ENCODE data around the gene HAUS3. TPM values are rescaled to one million over a fixed set of nuclear protein-coding genes. Genes with fewer than 3 reads are reported as not detected.

The HAUS3 gene
- total and polyA plus RNA-seq, 2 experiments from 2014 or later, result 21.4 to 36.0 TPM

DNA sequence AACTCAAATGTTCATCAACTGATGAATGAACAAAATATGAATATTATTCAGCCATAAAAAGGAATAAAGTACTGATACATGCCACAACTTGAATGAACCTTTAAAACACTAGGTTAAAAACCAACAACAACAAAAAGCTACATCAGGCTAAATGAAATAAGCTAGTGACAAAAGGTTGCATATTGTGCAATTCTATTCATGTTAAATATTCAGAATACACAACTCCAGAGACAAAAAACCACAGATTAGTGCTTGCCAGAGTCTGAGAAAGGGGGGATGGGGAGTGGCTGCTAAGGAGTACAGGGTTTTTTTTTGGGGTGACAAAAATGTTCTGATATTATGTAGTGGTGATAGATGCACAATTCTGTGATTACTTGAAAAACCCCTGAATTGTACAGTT, 58.5 kb downstream of the HAUS3 start (continued):
- TF ChIP-seq, protein P1, sequence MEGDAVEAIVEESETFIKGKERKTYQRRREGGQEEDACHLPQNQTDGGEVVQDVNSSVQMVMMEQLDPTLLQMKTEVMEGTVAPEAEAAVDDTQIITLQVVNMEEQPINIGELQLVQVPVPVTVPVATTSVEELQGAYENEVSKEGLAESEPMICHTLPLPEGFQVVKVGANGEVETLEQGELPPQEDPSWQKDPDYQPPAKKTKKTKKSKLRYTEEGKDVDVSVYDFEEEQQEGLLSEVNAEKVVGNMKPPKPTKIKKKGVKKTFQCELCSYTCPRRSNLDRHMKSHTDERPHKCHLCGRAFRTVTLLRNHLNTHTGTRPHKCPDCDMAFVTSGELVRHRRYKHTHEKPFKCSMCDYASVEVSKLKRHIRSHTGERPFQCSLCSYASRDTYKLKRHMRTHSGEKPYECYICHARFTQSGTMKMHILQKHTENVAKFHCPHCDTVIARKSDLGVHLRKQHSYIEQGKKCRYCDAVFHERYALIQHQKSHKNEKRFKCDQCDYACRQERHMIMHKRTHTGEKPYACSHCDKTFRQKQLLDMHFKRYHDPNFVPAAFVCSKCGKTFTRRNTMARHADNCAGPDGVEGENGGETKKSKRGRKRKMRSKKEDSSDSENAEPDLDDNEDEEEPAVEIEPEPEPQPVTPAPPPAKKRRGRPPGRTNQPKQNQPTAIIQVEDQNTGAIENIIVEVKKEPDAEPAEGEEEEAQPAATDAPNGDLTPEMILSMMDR (conservative IDR thresholded peaks at IDR 0.05; ENCODE audit: low read depth in 2 of 2), result no peak
- TF ChIP-seq, protein P2, sequence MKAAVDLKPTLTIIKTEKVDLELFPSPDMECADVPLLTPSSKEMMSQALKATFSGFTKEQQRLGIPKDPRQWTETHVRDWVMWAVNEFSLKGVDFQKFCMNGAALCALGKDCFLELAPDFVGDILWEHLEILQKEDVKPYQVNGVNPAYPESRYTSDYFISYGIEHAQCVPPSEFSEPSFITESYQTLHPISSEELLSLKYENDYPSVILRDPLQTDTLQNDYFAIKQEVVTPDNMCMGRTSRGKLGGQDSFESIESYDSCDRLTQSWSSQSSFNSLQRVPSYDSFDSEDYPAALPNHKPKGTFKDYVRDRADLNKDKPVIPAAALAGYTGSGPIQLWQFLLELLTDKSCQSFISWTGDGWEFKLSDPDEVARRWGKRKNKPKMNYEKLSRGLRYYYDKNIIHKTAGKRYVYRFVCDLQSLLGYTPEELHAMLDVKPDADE (IDR thresholded peaks at IDR 0.05), result no peak
- TF ChIP-seq ZNF114 (CRISPR knock-in tag; IDR thresholded peaks at IDR 0.05), result no peak
- no peak for TF ChIP-seq POLR2AphosphoS5 (IDR thresholded peaks at IDR 0.05; ENCODE audit: low read depth)
- TF ChIP-seq JUNB (IDR thresholded peaks at IDR 0.05; ENCODE audit: unreplicated experiment), result no peak
- TF ChIP-seq EZH2phosphoT487 (IDR thresholded peaks at IDR 0.05; ENCODE audit: unreplicated experiment), result no peak
- no peak for TF ChIP-seq NANOG (IDR thresholded peaks at IDR 0.05; ENCODE audit: borderline replicate concordance)

DNA sequence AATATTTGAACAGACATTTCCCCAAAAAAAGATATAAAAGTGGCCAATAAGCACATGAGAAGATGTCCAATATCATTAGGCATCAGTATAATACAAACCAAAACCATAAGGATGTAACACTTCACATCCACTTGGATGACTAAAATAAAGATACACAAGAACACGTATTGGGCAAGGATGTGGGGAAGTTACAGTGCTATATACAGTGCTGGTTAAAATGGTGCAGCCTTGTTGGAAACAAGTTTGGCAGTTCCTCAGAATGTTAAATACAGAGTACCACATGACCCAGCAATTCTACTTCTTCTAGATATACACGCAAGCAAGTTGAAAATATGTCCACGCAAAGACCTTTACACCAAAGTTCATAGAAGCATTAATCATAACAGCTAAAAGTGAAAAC, 58.9 kb downstream of the HAUS3 start:
- Mint-ChIP-seq H3K27me3 (ENCODE audit: insufficient read depth, low read depth, poor library complexity) (peaks cover 7% of the 10 kb centered on the region), H3K4me1 (no peaks in the 10 kb centered on the region), H3K36me3 (ENCODE audit: low read depth) (peaks cover 10% of the 10 kb centered on the region; the same call in 2 of the 3 replicates), H3K27ac (no peak overlapping the region), H3K9me3 (peaks cover 11% of the 10 kb centered on the region), H3K4me3 (no peak overlapping the region)
- Histone ChIP-seq H3K9me2 (ENCODE audit: insufficient read depth) (no peaks in the 10 kb centered on the region), H3K27me3 (ENCODE audit: insufficient read depth) (no peaks in the 10 kb centered on the region), H2AFZ (no peak overlapping the region), H3K79me2 (replicated peaks; ENCODE audit: insufficient read depth) (no peaks in the 10 kb centered on the region), H3K4me2 (no peak overlapping the region), H3K4me1 (ENCODE audit: insufficient read depth) (no peaks in the 10 kb centered on the region), H4K20me1 (replicated peaks; ENCODE audit: insufficient read depth) (no peaks in the 10 kb centered on the region), H3F3A (replicated peaks; ENCODE audit: low read depth) (no peaks in the 10 kb centered on the region), H3K4me3 (no peak overlapping the region), H3K36me3 (ENCODE audit: insufficient read depth) (no peaks in the 10 kb centered on the region), H3K27ac (ENCODE audit: low read depth) (no peak overlapping the region)
- DNase-seq (ENCODE audit: low spot score) (no peak), ATAC-seq (no peak)
- TF ChIP-seq ZNF114 (CRISPR knock-in tag; IDR thresholded peaks at IDR 0.05) (no peak), EZH2 (IDR thresholded peaks at IDR 0.05; ENCODE audit: low read depth, unreplicated experiment) (no peak), ZNF331 (CRISPR knock-in tag; IDR thresholded peaks at IDR 0.05; ENCODE audit: low read depth) (no peak), STAT1 (IDR thresholded peaks at IDR 0.05; ENCODE audit: unreplicated experiment) (no peak), EZH2phosphoT487 (IDR thresholded peaks at IDR 0.05; ENCODE audit: unreplicated experiment) (no peak)
- TF ChIP-seq, protein P2 (IDR thresholded peaks at IDR 0.05), result no peak
- TF ChIP-seq, protein P3, sequence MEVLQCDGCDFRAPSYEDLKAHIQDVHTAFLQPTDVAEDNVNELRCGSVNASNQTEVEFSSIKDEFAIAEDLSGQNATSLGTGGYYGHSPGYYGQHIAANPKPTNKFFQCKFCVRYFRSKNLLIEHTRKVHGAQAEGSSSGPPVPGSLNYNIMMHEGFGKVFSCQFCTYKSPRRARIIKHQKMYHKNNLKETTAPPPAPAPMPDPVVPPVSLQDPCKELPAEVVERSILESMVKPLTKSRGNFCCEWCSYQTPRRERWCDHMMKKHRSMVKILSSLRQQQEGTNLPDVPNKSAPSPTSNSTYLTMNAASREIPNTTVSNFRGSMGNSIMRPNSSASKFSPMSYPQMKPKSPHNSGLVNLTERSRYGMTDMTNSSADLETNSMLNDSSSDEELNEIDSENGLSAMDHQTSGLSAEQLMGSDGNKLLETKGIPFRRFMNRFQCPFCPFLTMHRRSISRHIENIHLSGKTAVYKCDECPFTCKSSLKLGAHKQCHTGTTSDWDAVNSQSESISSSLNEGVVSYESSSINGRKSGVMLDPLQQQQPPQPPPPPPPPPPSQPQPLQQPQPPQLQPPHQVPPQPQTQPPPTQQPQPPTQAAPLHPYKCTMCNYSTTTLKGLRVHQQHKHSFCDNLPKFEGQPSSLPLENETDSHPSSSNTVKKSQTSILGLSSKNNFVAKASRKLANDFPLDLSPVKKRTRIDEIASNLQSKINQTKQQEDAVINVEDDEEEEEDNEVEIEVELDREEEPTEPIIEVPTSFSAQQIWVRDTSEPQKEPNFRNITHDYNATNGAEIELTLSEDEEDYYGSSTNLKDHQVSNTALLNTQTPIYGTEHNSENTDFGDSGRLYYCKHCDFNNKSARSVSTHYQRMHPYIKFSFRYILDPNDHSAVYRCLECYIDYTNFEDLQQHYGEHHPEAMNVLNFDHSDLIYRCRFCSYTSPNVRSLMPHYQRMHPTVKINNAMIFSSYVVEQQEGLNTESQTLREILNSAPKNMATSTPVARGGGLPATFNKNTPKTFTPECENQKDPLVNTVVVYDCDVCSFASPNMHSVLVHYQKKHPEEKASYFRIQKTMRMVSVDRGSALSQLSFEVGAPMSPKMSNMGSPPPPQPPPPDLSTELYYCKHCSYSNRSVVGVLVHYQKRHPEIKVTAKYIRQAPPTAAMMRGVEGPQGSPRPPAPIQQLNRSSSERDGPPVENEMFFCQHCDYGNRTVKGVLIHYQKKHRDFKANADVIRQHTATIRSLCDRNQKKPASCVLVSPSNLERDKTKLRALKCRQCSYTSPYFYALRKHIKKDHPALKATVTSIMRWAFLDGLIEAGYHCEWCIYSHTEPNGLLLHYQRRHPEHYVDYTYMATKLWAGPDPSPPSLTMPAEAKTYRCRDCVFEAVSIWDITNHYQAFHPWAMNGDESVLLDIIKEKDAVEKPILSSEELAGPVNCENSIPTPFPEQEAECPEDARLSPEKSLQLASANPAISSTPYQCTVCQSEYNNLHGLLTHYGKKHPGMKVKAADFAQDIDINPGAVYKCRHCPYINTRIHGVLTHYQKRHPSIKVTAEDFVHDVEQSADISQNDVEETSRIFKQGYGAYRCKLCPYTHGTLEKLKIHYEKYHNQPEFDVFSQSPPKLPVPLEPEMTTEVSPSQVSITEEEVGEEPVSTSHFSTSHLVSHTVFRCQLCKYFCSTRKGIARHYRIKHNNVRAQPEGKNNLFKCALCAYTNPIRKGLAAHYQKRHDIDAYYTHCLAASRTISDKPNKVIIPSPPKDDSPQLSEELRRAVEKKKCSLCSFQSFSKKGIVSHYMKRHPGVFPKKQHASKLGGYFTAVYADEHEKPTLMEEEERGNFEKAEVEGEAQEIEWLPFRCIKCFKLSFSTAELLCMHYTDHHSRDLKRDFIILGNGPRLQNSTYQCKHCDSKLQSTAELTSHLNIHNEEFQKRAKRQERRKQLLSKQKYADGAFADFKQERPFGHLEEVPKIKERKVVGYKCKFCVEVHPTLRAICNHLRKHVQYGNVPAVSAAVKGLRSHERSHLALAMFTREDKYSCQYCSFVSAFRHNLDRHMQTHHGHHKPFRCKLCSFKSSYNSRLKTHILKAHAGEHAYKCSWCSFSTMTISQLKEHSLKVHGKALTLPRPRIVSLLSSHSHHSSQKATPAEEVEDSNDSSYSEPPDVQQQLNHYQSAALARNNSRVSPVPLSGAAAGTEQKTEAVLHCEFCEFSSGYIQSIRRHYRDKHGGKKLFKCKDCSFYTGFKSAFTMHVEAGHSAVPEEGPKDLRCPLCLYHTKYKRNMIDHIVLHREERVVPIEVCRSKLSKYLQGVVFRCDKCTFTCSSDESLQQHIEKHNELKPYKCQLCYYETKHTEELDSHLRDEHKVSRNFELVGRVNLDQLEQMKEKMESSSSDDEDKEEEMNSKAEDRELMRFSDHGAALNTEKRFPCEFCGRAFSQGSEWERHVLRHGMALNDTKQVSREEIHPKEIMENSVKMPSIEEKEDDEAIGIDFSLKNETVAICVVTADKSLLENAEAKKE (CRISPR knock-in tag; IDR thresholded peaks at IDR 0.05), result no peak
- TF ChIP-seq, protein P1 (conservative IDR thresholded peaks at IDR 0.05; ENCODE audit: low read depth in 2 of 2), result no peak
